Cardiac muscle cell (in vitro differentiated cells and primary cell): ENCODE results near the gene NAA38. TPM values are rescaled to one million over a fixed set of nuclear protein-coding genes. Genes with fewer than 3 reads are reported as not detected.

Source experiments
- DNase-seq, 2 donors: peaks; one replicate each; pipeline versions ENCODE4 v3.0.0 to v3.0.0-alpha.2; 2010 to 2017; ENCODE audit warnings: low read depth in 1 of 2, low spot score in 1 of 2
- H3K27ac ChIP-seq: fragments of 200-600 bp; sonication (generic); 2 replicates; pipeline ENCODE4 v1.5.1; 2016
- H3K27me3 ChIP-seq: fragments of 200-600 bp; sonication (generic); 2 replicates; pipeline ENCODE4 v1.6.0; 2016; ENCODE audit warnings: control low read depth
- H3K36me3 ChIP-seq: fragments of 200-600 bp; sonication (generic); 2 replicates; pipeline ENCODE4 v1.5.1; 2016; ENCODE audit warnings: control low read depth
- H3K4me1 ChIP-seq: fragments of 200-600 bp; sonication (generic); 2 replicates; pipeline ENCODE4 v1.8.1; 2017; ENCODE audit warnings: low read depth, mild to moderate bottlenecking, mixed run types
- H3K4me3 ChIP-seq: fragments of 200-600 bp; sonication (generic); 2 replicates; pipeline ENCODE4 v1.5.1; 2016; ENCODE audit warnings: mild to moderate bottlenecking
- H3K9me3 ChIP-seq: fragments of 200-600 bp; sonication (generic); 2 replicates; pipeline ENCODE4 v1.5.1; 2017; ENCODE audit warnings: low read depth, mild to moderate bottlenecking, control low read depth
- polyA plus RNA-seq: library from polyadenylated mRNA; unstranded; fragments of >200 nt; fragmentation: Nextera tagmentation; extraction: Ambion mirVana; gene quantifications from 2 replicates; pipeline ENCODE4 v1.2.1, GENCODE V29; 2016
- total RNA-seq: library from RNA; depleted of rRNA; stranded (reverse); fragments of >200 nt; gene quantifications from 2 replicates; pipeline ENCODE4 v1.2.3, GENCODE V29; 2016
- TF ChIP-seq, protein P1 (sequence below): IDR thresholded peaks from 2 replicates; pipeline ENCODE4 v1.5.1; 2012; ENCODE audit warnings: low read depth, mild to moderate bottlenecking, low read length

NAA38 gene
- total and polyA plus RNA-seq, 2 experiments from 2014 or later = 107 to 168 TPM

GRCh38 chr17:7882629-7883028, 25.3 kb upstream of the NAA38 start:
- H3K27ac ChIP-seq = peak overlapping the region; percentile 56
- H3K4me1 ChIP-seq = peaks cover 23% of the 10 kb centered on the region
- DNase-seq = no peak
- H3K9me3 ChIP-seq = no peaks in the 10 kb centered on the region
- TF ChIP-seq, protein P1, sequence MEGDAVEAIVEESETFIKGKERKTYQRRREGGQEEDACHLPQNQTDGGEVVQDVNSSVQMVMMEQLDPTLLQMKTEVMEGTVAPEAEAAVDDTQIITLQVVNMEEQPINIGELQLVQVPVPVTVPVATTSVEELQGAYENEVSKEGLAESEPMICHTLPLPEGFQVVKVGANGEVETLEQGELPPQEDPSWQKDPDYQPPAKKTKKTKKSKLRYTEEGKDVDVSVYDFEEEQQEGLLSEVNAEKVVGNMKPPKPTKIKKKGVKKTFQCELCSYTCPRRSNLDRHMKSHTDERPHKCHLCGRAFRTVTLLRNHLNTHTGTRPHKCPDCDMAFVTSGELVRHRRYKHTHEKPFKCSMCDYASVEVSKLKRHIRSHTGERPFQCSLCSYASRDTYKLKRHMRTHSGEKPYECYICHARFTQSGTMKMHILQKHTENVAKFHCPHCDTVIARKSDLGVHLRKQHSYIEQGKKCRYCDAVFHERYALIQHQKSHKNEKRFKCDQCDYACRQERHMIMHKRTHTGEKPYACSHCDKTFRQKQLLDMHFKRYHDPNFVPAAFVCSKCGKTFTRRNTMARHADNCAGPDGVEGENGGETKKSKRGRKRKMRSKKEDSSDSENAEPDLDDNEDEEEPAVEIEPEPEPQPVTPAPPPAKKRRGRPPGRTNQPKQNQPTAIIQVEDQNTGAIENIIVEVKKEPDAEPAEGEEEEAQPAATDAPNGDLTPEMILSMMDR = no peak
- H3K27me3 ChIP-seq = no peaks in the 10 kb centered on the region
- H3K4me3 ChIP-seq = no peak overlapping the region
- peaks cover 13% of the 10 kb centered on the region for H3K36me3 ChIP-seq

DNA sequence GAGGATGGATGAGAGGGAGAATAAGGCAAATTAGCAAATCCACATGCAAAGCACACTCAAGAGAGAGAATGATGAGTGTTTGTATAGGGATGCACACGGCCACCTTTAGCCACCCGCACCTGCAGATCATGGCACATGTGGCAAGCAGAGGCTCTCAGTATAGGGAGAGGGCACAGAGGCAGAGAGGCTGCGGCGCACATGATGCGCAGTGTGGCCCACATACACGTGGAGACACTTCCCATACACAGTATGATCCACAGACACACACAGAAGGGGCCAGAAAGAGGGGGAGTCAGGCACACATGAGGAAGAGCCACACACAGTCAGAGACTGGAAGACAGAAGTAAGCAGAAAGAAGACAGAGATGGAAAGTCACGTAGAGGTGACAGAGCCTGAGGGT, 24.7 kb upstream of the NAA38 start:
- peaks cover 16% of the 10 kb centered on the region for H3K36me3 ChIP-seq
- H3K4me1 ChIP-seq = peaks cover 20% of the 10 kb centered on the region
- no peak for DNase-seq
- H3K27me3 ChIP-seq = no peaks in the 10 kb centered on the region
- H3K4me3 ChIP-seq = no peak overlapping the region
- TF ChIP-seq, protein P1 = no peak
- H3K27ac ChIP-seq = peak overlapping the region; percentile 16
- no peaks in the 10 kb centered on the region for H3K9me3 ChIP-seq

GRCh38 chr17:7881276-7882054, 24.1 kb upstream of the NAA38 start:
- H3K36me3 ChIP-seq = peaks cover 16% of the 10 kb centered on the region
- no peaks in the 10 kb centered on the region for H3K9me3 ChIP-seq
- H3K27me3 ChIP-seq = no peaks in the 10 kb centered on the region
- H3K4me3 ChIP-seq = no peak overlapping the region
- TF ChIP-seq, protein P1 = no peak
- peak overlapping the region; percentile 47 for H3K27ac ChIP-seq
- peak in 1 of 2 donors; percentile 35 for DNase-seq
- peaks cover 14% of the 10 kb centered on the region for H3K4me1 ChIP-seq

GRCh38 chr17:7880076-7880868, 22.9 kb upstream of the NAA38 start:
- H3K27ac ChIP-seq = peak overlapping the region; percentile 47
- peaks cover 16% of the 10 kb centered on the region for H3K36me3 ChIP-seq
- H3K4me3 ChIP-seq = no peak overlapping the region
- H3K9me3 ChIP-seq = no peaks in the 10 kb centered on the region
- TF ChIP-seq, protein P1 = no peak
- no peaks in the 10 kb centered on the region for H3K27me3 ChIP-seq
- peaks cover 14% of the 10 kb centered on the region for H3K4me1 ChIP-seq
- DNase-seq = no peak

GRCh38 chr17:7878234-7878633, 20.9 kb upstream of the NAA38 start:
- no peak for DNase-seq
- no peak overlapping the region for H3K27ac ChIP-seq
- TF ChIP-seq, protein P1 = no peak
- no peak overlapping the region for H3K4me3 ChIP-seq
- no peaks in the 10 kb centered on the region for H3K27me3 ChIP-seq
- peaks cover 10% of the 10 kb centered on the region for H3K4me1 ChIP-seq
- peaks cover 16% of the 10 kb centered on the region for H3K36me3 ChIP-seq
- H3K9me3 ChIP-seq = no peaks in the 10 kb centered on the region
